ENCODE data around the gene BIRC2. TPM values are rescaled to one million over a fixed set of nuclear protein-coding genes. Genes with fewer than 3 reads are reported as not detected.

Gene BIRC2
- total RNA-seq, 2 donors from 2014 or later = 27.3 to 60.9 TPM

DNA sequence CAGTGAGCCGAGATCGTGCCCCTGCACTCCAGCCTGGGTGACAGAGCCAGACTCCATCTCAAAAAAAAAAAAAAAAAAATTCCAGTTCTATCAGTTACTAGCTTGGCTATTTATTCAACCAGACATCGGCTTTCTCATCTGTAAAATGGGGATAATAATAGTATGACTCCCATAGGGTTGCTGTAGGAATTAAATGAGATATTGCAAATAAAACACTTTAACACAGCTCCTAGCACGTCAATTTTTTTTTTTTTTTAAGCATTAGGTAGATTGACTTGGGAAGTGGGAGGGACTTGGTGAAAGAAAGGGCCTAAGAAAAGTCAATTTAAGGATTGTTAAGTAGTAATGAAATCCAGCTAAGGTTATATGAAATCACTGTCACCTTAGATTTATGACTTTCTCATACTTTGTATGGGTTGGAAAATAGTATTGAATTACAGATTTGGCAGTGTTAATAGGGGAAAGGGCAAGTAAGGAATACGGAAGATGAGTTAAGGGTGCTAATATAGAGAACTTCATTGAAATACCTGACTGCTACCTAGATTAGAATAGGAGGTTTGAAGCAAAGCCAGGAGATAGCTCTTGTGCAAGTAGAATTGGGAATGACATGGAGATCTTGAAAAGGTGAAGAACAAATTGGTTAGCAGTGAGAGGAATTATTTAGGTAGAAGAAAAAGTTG is 28.8 kb downstream of the BIRC2 start:
- H3K36me3 Mint-ChIP-seq (ENCODE audit: low read depth) = peaks cover 71% of the 10 kb centered on the region
- peaks cover 6% of the 10 kb centered on the region for H3K4me1 Mint-ChIP-seq
- H3K27ac Mint-ChIP-seq = no peak overlapping the region
- H3K4me3 Mint-ChIP-seq = no peak overlapping the region
- no peak for ATAC-seq (replicated peaks)
- H3K27me3 Mint-ChIP-seq = no peaks in the 10 kb centered on the region
- no peaks in the 10 kb centered on the region for H3K9me3 Mint-ChIP-seq

DNA sequence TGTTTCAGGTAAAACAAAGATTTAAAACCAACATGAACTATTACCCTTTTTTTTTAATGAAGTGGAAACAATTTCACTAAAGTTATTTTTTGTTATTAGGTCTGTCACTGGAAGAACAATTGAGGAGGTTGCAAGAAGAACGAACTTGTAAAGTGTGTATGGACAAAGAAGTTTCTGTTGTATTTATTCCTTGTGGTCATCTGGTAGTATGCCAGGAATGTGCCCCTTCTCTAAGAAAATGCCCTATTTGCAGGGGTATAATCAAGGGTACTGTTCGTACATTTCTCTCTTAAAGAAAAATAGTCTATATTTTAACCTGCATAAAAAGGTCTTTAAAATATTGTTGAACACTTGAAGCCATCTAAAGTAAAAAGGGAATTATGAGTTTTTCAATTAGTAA is 30.9 kb downstream of the BIRC2 start:
- Mint-ChIP-seq H3K27ac (no peak overlapping the region), H3K9me3 (no peaks in the 10 kb centered on the region), H3K36me3 (ENCODE audit: low read depth) (peaks cover 82% of the 10 kb centered on the region), H3K4me3 (no peak overlapping the region), H3K4me1 (peaks cover 5% of the 10 kb centered on the region), H3K27me3 (no peaks in the 10 kb centered on the region)
- ATAC-seq (replicated peaks) = no peak

GRCh38 chr11:102378818-102379217 is 31.8 kb downstream of the BIRC2 start:
- Mint-ChIP-seq H3K27me3 (no peaks in the 10 kb centered on the region), H3K4me3 (no peak overlapping the region), H3K4me1 (peaks cover 5% of the 10 kb centered on the region), H3K9me3 (no peaks in the 10 kb centered on the region), H3K36me3 (ENCODE audit: low read depth) (peaks cover 91% of the 10 kb centered on the region), H3K27ac (no peak overlapping the region)
- ATAC-seq (replicated peaks) = no peak

DNA sequence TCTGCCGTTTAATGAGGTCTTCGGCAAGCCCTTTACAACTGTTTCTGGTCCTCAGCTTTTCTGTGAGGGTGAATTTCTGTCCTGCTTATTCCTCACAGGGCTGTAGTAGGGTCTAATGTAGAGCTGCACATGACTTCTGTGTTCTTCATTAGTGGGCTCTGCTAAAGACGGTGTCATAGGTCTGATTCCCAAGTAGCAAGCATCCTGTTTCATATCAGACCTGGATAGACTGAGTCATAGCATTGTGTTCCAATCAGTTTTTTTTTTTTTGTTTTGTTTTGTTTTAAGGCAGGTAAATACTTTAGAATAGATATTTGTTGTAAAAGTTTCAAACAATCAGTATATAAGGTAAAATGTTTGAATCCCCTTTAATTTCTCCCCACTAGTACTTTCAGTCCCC is 35.4 kb downstream of the BIRC2 start:
- Mint-ChIP-seq H3K36me3 (ENCODE audit: low read depth) (peaks cover 98% of the 10 kb centered on the region), H3K9me3 (no peaks in the 10 kb centered on the region), H3K4me3 (no peak overlapping the region), H3K27me3 (no peaks in the 10 kb centered on the region), H3K4me1 (peaks cover 9% of the 10 kb centered on the region), H3K27ac (peak overlapping the region; percentile 44)
- peak; percentile 48 for ATAC-seq (replicated peaks)

DNA sequence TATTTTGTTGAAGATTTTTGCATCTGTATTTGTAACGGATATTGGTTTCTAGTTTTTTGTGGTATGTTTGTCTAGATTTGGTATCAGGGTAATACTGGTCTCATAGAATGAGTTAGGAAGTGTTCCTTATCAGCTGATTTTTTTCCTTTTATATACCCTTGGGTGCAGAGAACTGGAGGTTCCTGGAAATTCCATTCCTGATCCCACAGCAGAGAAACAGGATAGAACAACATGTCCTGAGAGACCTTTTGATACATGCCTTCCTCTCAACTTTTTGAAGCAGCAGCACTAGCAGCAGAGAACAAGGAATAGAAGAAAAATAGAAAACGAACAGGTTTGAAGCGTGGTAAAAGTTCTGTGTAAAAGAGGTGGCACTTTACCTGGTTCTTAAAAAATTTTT is 36.8 kb downstream of the BIRC2 start:
- ATAC-seq (replicated peaks) = no peak
- Mint-ChIP-seq H3K36me3 (ENCODE audit: low read depth) (peaks cover 98% of the 10 kb centered on the region), H3K27me3 (no peaks in the 10 kb centered on the region), H3K9me3 (no peaks in the 10 kb centered on the region), H3K4me3 (no peak overlapping the region), H3K27ac (peak overlapping the region; percentile 44), H3K4me1 (peaks cover 9% of the 10 kb centered on the region)

GRCh38 chr11:102384419-102385079 is 37.5 kb downstream of the BIRC2 start:
- no peak overlapping the region for H3K27ac Mint-ChIP-seq
- no peaks in the 10 kb centered on the region for H3K27me3 Mint-ChIP-seq
- no peak overlapping the region for H3K4me3 Mint-ChIP-seq
- ATAC-seq (replicated peaks) = no peak
- peaks cover 98% of the 10 kb centered on the region for H3K36me3 Mint-ChIP-seq (ENCODE audit: low read depth)
- no peaks in the 10 kb centered on the region for H3K9me3 Mint-ChIP-seq
- peaks cover 14% of the 10 kb centered on the region for H3K4me1 Mint-ChIP-seq

GRCh38 chr11:102385085-102386007 is 38.3 kb downstream of the BIRC2 start:
- Mint-ChIP-seq H3K27ac (peak overlapping the region; percentile 19), H3K36me3 (ENCODE audit: low read depth) (peaks cover 95% of the 10 kb centered on the region), H3K4me3 (no peak overlapping the region), H3K4me1 (peaks cover 17% of the 10 kb centered on the region), H3K9me3 (no peaks in the 10 kb centered on the region), H3K27me3 (no peaks in the 10 kb centered on the region)
- ATAC-seq (replicated peaks) = no peak

GRCh38 chr11:102386136-102386734 is 39.2 kb downstream of the BIRC2 start:
- Mint-ChIP-seq H3K36me3 (ENCODE audit: low read depth) (peaks cover 92% of the 10 kb centered on the region), H3K4me1 (peaks cover 23% of the 10 kb centered on the region), H3K4me3 (no peak overlapping the region), H3K27me3 (no peaks in the 10 kb centered on the region), H3K27ac (peak overlapping the region; percentile 22), H3K9me3 (no peaks in the 10 kb centered on the region)
- peak; percentile 17 for ATAC-seq (replicated peaks)

- ATAC-seq (replicated peaks) = no peak
Observed at GRCh38 chr11:102387043-102387781, 40.2 kb downstream of the BIRC2 start.

DNA sequence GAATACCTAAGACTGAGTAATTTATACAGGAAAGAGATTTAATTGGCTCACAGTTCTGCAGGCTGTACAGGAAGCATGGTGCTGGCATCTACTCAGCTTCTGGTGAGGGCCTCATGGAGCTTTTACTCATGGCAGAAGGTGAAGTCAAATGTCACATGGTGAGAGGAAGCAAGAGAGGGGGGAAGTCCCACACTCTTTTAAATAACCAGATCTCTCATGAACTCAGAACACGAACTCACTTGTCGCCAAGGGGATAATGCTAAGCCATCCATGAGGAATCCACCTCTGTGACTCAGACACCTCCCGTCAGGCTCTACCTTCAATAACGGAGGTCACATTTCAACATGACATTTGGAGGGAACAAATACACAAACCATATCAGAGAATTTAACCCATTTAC is 42.2 kb downstream of the BIRC2 start:
- Mint-ChIP-seq H3K4me1 (peaks cover 28% of the 10 kb centered on the region), H3K9me3 (no peaks in the 10 kb centered on the region), H3K27ac (no peak overlapping the region), H3K4me3 (no peak overlapping the region), H3K27me3 (no peaks in the 10 kb centered on the region), H3K36me3 (ENCODE audit: low read depth) (peaks cover 87% of the 10 kb centered on the region)
- peak; percentile 72 for ATAC-seq (replicated peaks)

More at GRCh38 chr11:102387043-102387781, 40.2 kb downstream of the BIRC2 start:
- H3K36me3 Mint-ChIP-seq (ENCODE audit: low read depth) = peaks cover 87% of the 10 kb centered on the region
- no peak overlapping the region for H3K4me3 Mint-ChIP-seq
- H3K27me3 Mint-ChIP-seq = no peaks in the 10 kb centered on the region
- H3K4me1 Mint-ChIP-seq = peaks cover 18% of the 10 kb centered on the region
- H3K27ac Mint-ChIP-seq = peak overlapping the region; percentile 22
- H3K9me3 Mint-ChIP-seq = no peaks in the 10 kb centered on the region

DNA sequence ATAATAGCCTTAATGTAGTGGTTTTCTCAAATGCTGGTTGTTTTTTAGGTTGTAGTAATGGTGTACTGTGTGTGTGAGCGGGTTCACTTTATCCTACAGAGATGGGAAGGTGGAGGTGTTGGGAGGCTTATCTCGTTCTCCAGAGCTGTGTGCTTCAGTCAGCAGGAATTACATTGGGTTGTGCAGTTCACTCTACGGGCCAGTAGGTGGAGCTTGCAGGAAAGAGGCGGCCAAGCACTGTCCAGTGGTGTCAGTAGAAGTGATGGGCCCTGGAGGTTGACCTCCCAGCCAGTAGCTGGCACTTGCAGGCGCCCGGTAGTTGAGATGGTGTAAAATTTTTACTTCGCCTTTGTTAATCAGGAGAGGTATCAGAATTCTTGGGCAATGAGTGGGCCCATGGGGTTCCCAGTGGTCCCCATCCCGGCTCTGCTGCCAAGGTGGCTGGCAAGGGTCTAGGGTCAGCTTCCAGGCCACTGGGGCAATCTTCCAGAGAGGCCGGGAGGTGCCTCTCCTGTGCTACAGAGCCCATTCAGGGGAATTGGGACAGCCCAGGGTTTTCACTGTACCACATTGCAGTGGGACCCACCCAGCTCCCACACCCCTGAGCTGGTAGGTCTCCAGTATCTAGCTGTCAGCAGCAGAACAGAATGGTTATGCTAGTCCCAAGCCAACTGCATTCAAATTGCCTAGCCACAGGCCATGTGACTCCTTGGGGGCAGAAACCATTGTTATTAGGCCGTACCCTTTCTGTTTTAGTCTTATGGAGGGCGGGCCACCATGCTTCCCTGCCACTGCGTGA is 43.9 kb downstream of the BIRC2 start:
- Mint-ChIP-seq H3K27me3 (no peaks in the 10 kb centered on the region), H3K9me3 (no peaks in the 10 kb centered on the region), H3K27ac (peak overlapping the region; percentile 54), H3K4me1 (peaks cover 24% of the 10 kb centered on the region), H3K36me3 (ENCODE audit: low read depth) (peaks cover 86% of the 10 kb centered on the region), H3K4me3 (no peak overlapping the region)
- ATAC-seq (replicated peaks) = peak; percentile 78

DNA sequence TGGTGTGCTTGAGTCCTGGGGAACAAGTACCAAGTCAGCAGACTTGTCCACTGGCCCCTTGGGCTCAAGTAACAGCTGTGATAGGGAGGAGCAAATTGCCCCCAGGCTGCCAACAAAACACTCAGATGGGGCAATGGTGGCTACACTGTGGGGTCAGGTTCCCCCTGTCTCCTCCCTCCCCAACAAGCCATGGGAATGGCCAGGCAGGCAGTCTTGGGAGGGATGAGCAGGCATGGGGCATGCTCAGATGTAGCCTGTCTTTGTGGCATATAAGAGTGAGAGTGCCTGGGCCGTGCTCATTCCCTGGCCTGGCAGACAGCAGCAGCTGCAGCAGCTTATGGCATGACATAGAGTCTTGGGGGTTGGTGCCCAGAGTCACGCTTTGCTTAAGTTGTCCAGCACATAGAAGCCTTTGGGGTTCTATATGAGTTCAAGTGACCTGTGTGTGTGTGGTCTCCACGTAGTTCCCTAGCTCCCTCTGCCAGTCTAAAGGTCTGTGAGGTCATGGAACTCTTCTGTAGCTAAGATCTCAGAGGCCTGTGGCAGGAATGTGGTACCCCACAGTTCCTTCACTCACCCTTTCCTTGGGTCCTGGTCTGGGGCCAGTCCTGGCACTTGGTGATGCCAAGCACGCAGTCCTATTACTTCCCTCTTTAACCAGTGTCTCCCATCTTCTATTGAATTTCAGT is 44.7 kb downstream of the BIRC2 start:
- no peak for ATAC-seq (replicated peaks)
- no peaks in the 10 kb centered on the region for H3K27me3 Mint-ChIP-seq
- H3K9me3 Mint-ChIP-seq = no peaks in the 10 kb centered on the region
- H3K27ac Mint-ChIP-seq = peak overlapping the region; percentile 47
- H3K4me1 Mint-ChIP-seq = peaks cover 25% of the 10 kb centered on the region
- H3K4me3 Mint-ChIP-seq = no peak overlapping the region
- peaks cover 86% of the 10 kb centered on the region for H3K36me3 Mint-ChIP-seq (ENCODE audit: low read depth)

DNA sequence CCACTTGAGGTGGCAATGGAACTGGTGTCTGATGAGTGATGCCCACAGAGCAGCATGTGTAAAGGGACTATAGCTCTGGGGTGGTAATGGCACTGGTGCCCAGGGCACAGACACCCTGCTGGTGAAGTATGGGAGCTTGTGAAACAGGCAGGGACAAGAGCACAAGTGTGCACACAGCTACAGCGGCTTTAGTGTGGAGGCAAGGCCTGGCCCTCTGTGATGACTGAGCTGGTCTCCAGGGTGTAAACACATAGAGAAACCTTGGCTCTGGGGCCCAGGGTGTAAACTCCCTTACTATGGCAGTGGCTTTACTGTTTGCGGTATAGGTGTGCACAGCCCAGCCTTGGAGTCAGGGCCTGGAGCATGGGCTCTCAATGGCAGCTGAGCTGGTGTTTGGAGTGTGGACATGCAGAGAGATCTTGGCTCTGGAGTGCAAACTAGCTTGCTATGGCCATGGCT is 46.3 kb downstream of the BIRC2 start:
- H3K4me1 Mint-ChIP-seq = peaks cover 33% of the 10 kb centered on the region
- ATAC-seq (replicated peaks) = no peak
- peaks cover 84% of the 10 kb centered on the region for H3K36me3 Mint-ChIP-seq (ENCODE audit: low read depth)
- peak overlapping the region; percentile 28 for H3K27ac Mint-ChIP-seq
- H3K9me3 Mint-ChIP-seq = no peaks in the 10 kb centered on the region
- no peaks in the 10 kb centered on the region for H3K27me3 Mint-ChIP-seq
- H3K4me3 Mint-ChIP-seq = no peak overlapping the region
